H1 (cell line): ENCODE measurements around the gene FBXO34. TPM values are rescaled to one million over a fixed set of nuclear protein-coding genes. Genes with fewer than 3 reads are reported as not detected.

Source experiments
- CTCF ChIA-PET: fragments of 300-600 bp; sonication (Branson Sonifier 250); formaldehyde crosslinking; loops from one replicate; lab custom pipeline; 2021; ENCODE audit not compliant: partially characterized antibody; lab: Charles Lee
- POLR2A ChIA-PET: fragments of 300-600 bp; sonication (Branson Sonifier 250); formaldehyde crosslinking; loops from one replicate; lab custom pipeline; 2021; ENCODE audit warnings: inconsistent platforms; ENCODE audit not compliant: partially characterized antibody; lab: Charles Lee
- DNase-seq, 2 experiments: peaks; one replicate each; pipeline versions ENCODE4 v3.0.0 to v3.0.0-alpha.2; 2010 to 2022; ENCODE audit warnings: low spot score in 2 of 2, low read depth in 1 of 2, mixed read lengths in 1 of 2
- FAIRE-seq: peaks from 2 replicates; lab custom pipeline; 2011; peaks lifted over from hg19 to GRCh38; lab: Jason Lieb, UNC
- H2AFZ ChIP-seq: 2 replicates; pipeline ENCODE4 v1.8.1; 2012; ENCODE audit warnings: low read length, inconsistent platforms
- H2AK5ac ChIP-seq: 2 replicates; pipeline ENCODE4 v1.6.1; 2013; ENCODE audit warnings: low read depth, low read length
- H2BK120ac ChIP-seq: replicated peaks from 2 replicates; pipeline ENCODE3; 2013; ENCODE audit warnings: low read depth, low read length, inconsistent platforms
- H2BK12ac ChIP-seq: 2 replicates; pipeline ENCODE4 v1.6.1; 2013; ENCODE audit warnings: low read depth, low read length
- H2BK15ac ChIP-seq: 2 replicates; pipeline ENCODE4 v1.6.1; 2013; ENCODE audit warnings: low read length
- H2BK20ac ChIP-seq: 2 replicates; pipeline ENCODE4 v1.6.1; 2013; ENCODE audit warnings: low read length
- H2BK5ac ChIP-seq: 2 replicates; pipeline ENCODE4 v1.6.1; 2013; ENCODE audit warnings: low read depth, low read length
- H3K14ac ChIP-seq: 2 replicates; pipeline ENCODE4 v1.6.1; 2013; ENCODE audit warnings: inconsistent platforms; ENCODE audit not compliant: insufficient read length
- H3K18ac ChIP-seq: 2 replicates; pipeline ENCODE4 v1.6.1; 2013; ENCODE audit warnings: low read length; ENCODE audit errors: extremely low read depth
- H3K23ac ChIP-seq: 2 replicates; pipeline ENCODE4 v1.6.1; 2013; ENCODE audit warnings: inconsistent platforms; ENCODE audit not compliant: insufficient read length
- H3K23me2 ChIP-seq: 2 replicates; pipeline ENCODE4 v1.6.1; 2013; ENCODE audit warnings: low read depth, low read length
- H3K27ac ChIP-seq: 2 replicates; pipeline ENCODE4 v1.6.1; 2011; ENCODE audit warnings: low read depth, low read length, inconsistent platforms
- H3K27me3 ChIP-seq, 4 experiments: replicated peaks in 1 of 4; 1 replicate in 1 of 4; 2 replicates in 3 of 4; pipeline versions ENCODE4 v1.6.1 to v1.8.1; 2011 to 2013; ENCODE audit warnings: low read length in 3 of 4, mild to moderate bottlenecking in 3 of 4, inconsistent platforms in 2 of 4, mixed read lengths in 2 of 4, moderate library complexity in 1 of 4; ENCODE audit not compliant: control insufficient read depth in 3 of 4, insufficient read depth in 3 of 4; ENCODE audit errors: extremely low read depth in 1 of 4
- H3K36me3 ChIP-seq, 4 experiments: 2 replicates each; pipeline versions ENCODE4 v1.6.1 to v1.8.1; 2011 to 2013; ENCODE audit warnings: mild to moderate bottlenecking in 4 of 4, low read length in 3 of 4, moderate library complexity in 2 of 4, control low read depth in 1 of 4, inconsistent platforms in 1 of 4; ENCODE audit not compliant: insufficient read depth in 4 of 4, control insufficient read depth in 2 of 4
- H3K4ac ChIP-seq: replicated peaks from 2 replicates; pipeline ENCODE3; 2013; ENCODE audit warnings: low read length, low read depth, mixed read lengths, inconsistent platforms; ENCODE audit not compliant: insufficient read length
- H3K4me1 ChIP-seq, 4 experiments: replicated peaks in 1 of 4; 1 replicate in 1 of 4; 2 replicates in 3 of 4; pipeline versions ENCODE4 v1.6.1 to v1.8.1; 2011 to 2013; ENCODE audit warnings: low read length in 3 of 4, inconsistent platforms in 2 of 4, mixed read lengths in 1 of 4; ENCODE audit not compliant: insufficient read depth in 4 of 4, control insufficient read depth in 3 of 4
- H3K4me2 ChIP-seq, 2 experiments: 2 replicates each; pipeline versions ENCODE4 v1.6.1 to v1.8.1; 2011 to 2013; ENCODE audit warnings: low read depth in 2 of 2, low read length in 2 of 2, control low read depth in 1 of 2, inconsistent platforms in 1 of 2, mild to moderate bottlenecking in 1 of 2; ENCODE audit not compliant: insufficient read depth in 1 of 2
- H3K4me3 ChIP-seq, 4 experiments: fragments of 200-600, 300-600 bp in 1 of 4; sonication (generic), shearing (Covaris generic), sonication (Bioruptor Twin) in 1 of 4; 2 replicates each; pipeline versions ENCODE4 v1.5.1 to v1.8.1; 2011 to 2016; ENCODE audit warnings: low read length in 4 of 4, low read depth in 3 of 4, control low read depth in 2 of 4, inconsistent platforms in 2 of 4, mild to moderate bottlenecking in 2 of 4, mixed read lengths in 1 of 4, moderate library complexity in 1 of 4; ENCODE audit not compliant: insufficient read depth in 2 of 4; ENCODE audit errors: extremely low read depth in 1 of 4
- H3K56ac ChIP-seq: replicated peaks from 2 replicates; pipeline ENCODE3; 2013; ENCODE audit warnings: low read depth, mild to moderate bottlenecking, mixed read lengths, low read length, inconsistent platforms; ENCODE audit not compliant: insufficient read length
- H3K79me1 ChIP-seq: 2 replicates; pipeline ENCODE4 v1.6.1; 2013; ENCODE audit warnings: low read depth, low read length, control low read depth
- H3K79me2 ChIP-seq, 2 experiments: 2 replicates each; pipeline versions ENCODE4 v1.6.1 to v1.8.1; 2012 to 2013; ENCODE audit warnings: low read length in 2 of 2, mild to moderate bottlenecking in 2 of 2, inconsistent platforms in 1 of 2; ENCODE audit not compliant: insufficient read depth in 2 of 2, control insufficient read depth in 1 of 2
- H3K9ac ChIP-seq, 4 experiments: replicated peaks in 1 of 4; 1 replicate in 1 of 4; 2 replicates in 3 of 4; pipeline versions ENCODE4 v1.6.1 to v1.8.1; 2011 to 2013; ENCODE audit warnings: low read depth in 3 of 4, low read length in 3 of 4, control low read depth in 2 of 4, mild to moderate bottlenecking in 2 of 4, moderate library complexity in 2 of 4, inconsistent platforms in 1 of 4; ENCODE audit errors: extremely low read depth in 1 of 4
- H3K9me3 ChIP-seq, 2 experiments: 2 replicates each; pipeline versions ENCODE4 v1.6.1 to v1.8.1; 2012 to 2013; ENCODE audit warnings: mild to moderate bottlenecking in 2 of 2, moderate library complexity in 2 of 2, control low read depth in 1 of 2, inconsistent platforms in 1 of 2, low read depth in 1 of 2, low read length in 1 of 2, mixed read lengths in 1 of 2; ENCODE audit not compliant: insufficient read depth in 2 of 2
- H4K20me1 ChIP-seq, 2 experiments: replicated peaks in 1 of 2; 2 replicates each; pipeline versions ENCODE3 to v1.8.1; 2011 to 2013; ENCODE audit warnings: inconsistent platforms in 2 of 2, low read length in 2 of 2, mild to moderate bottlenecking in 1 of 2; ENCODE audit not compliant: insufficient read depth in 2 of 2, control insufficient read depth in 1 of 2
- H4K5ac ChIP-seq: 2 replicates; pipeline ENCODE4 v1.6.1; 2013; ENCODE audit warnings: low read length, low read depth, mixed read lengths, inconsistent platforms; ENCODE audit not compliant: insufficient read length
- H4K8ac ChIP-seq: 2 replicates; pipeline ENCODE4 v1.8.0; 2013; ENCODE audit warnings: mild to moderate bottlenecking, moderate library complexity, low read length, inconsistent platforms; ENCODE audit not compliant: insufficient read depth; ENCODE audit errors: extremely low read depth
- H4K91ac ChIP-seq: replicated peaks from 2 replicates; pipeline ENCODE3; 2013; ENCODE audit warnings: low read length, mixed read lengths, inconsistent platforms; ENCODE audit not compliant: insufficient read length
- ASH2L ChIP-seq: fragments of 200-600, 300-600 bp; sonication (generic); IDR thresholded peaks from one replicate; pipeline ENCODE4 v1.7.1; 2017; ENCODE audit warnings: low read length
- CBX5 ChIP-seq: fragments of 300-800, 300-1000 bp; sonication (generic); IDR thresholded peaks from 2 replicates; pipeline ENCODE4 v1.7.1; 2016; ENCODE audit warnings: antibody characterized with exemption, low read length, low read depth
- CBX8 ChIP-seq: fragments of 300-800, 300-1000 bp; sonication (generic); IDR thresholded peaks from 2 replicates; pipeline ENCODE4 v1.7.1; 2016; ENCODE audit warnings: low read depth, low read length, borderline replicate concordance
- CTCF ChIP-seq, 3 experiments: IDR thresholded peaks; 1 replicate in 2 of 3; 2 replicates in 1 of 3; pipeline versions ENCODE4 v1.5.1 to v1.6.1; 2011; ENCODE audit warnings: low read length in 3 of 3, mild to moderate bottlenecking in 3 of 3, inconsistent platforms in 2 of 3, low read depth in 1 of 3, moderate library complexity in 1 of 3; ENCODE audit not compliant: insufficient read depth in 1 of 3; ENCODE audit errors: control extremely low read depth in 1 of 3
- EZH2 ChIP-seq: fragments of 200-600 bp; sonication (generic); IDR thresholded peaks from 2 replicates; pipeline ENCODE4 v1.7.1; 2012; ENCODE audit warnings: low read depth, mild to moderate bottlenecking, moderate library complexity, low read length, inconsistent platforms; ENCODE audit not compliant: severe bottlenecking
- JUND ChIP-seq: IDR thresholded peaks from 2 replicates; pipeline ENCODE4 v1.6.1; 2011; ENCODE audit warnings: mild to moderate bottlenecking, improper control_type of control experiment, low read length
- KDM5A ChIP-seq: fragments of 200-600 bp; IDR thresholded peaks from 2 replicates; pipeline ENCODE4 v1.7.1; 2012; ENCODE audit warnings: mild to moderate bottlenecking, low read length, inconsistent platforms, mixed read lengths
- NANOG ChIP-seq: IDR thresholded peaks from 2 replicates; pipeline ENCODE4 v1.6.1; 2011; ENCODE audit warnings: low read length, low read depth, mild to moderate bottlenecking, inconsistent platforms; ENCODE audit not compliant: insufficient read depth, poor library complexity, severe bottlenecking
- RAD21 ChIP-seq, 2 experiments: IDR thresholded peaks in 1 of 2; conservative IDR thresholded peaks in 1 of 2; 2 replicates each; pipeline ENCODE4 v1.6.1; 2011; ENCODE audit warnings: low read depth in 2 of 2, low read length in 2 of 2, improper control_type of control experiment in 1 of 2, inconsistent platforms in 1 of 2, mild to moderate bottlenecking in 1 of 2, moderate library complexity in 1 of 2
- TAF1 ChIP-seq: IDR thresholded peaks from 2 replicates; pipeline ENCODE4 v1.6.1; 2011; ENCODE audit warnings: mild to moderate bottlenecking, low read depth, low read length
- TAF7 ChIP-seq: optimal IDR thresholded peaks from 2 replicates; pipeline ENCODE3; 2011; ENCODE audit warnings: low read depth, mild to moderate bottlenecking, inconsistent platforms, low read length, moderate library complexity, borderline replicate concordance
- WGBS, 2 experiments: shearing (Covaris generic) in 1 of 2; methylation state at CpG; one replicate each; pipeline versions ENCODE4 v1.1.6 to v1.1.7; 2013 to 2015; ENCODE audit warnings: low lambda C conversion rate in 2 of 2, mixed read lengths in 2 of 2, inconsistent platforms in 1 of 2, low coverage in 1 of 2, missing lambda C conversion rate in 1 of 2; ENCODE audit not compliant: insufficient replicate concordance in 2 of 2, insufficient coverage in 1 of 2, insufficient read length in 1 of 2; ENCODE audit errors: extremely low coverage in 1 of 2, missing lambda C conversion rate in 1 of 2; 5-methylcytosine and 5-hydroxymethylcytosine counted together
- polyA plus RNA-seq, 7 experiments: library from polyadenylated mRNA; depleted of rRNA in 3 of 7; stranded (reverse) in 5 of 7; unstranded in 2 of 7; fragments of >200 nt in 5 of 7; fragments of 200-250 nt in 2 of 7; gene quantifications; 1 replicate in 5 of 7; 2 replicates in 1 of 7; 4 replicates in 1 of 7; pipeline versions ENCODE4 v1.2.1 to v1.2.3, GENCODE V29; 2011 to 2013; ENCODE audit warnings: missing spikeins in 2 of 7, mixed read lengths in 2 of 7
- total RNA-seq: library from RNA; stranded (reverse); fragmentation: NEBNext Ultra II Directional; extraction: Animal tissue kit (Norgen Biotek cat#: 25700); gene quantifications from 2 replicates; pipeline ENCODE4 v1.2.1, GENCODE V29; 2021

FBXO34 gene
- total and polyA plus RNA-seq, 2 of the 8 experiments (the other 6 are each of a cell fraction or from before 2014, with no cell fraction given), result 7.0 to 14.4 TPM

DNA sequence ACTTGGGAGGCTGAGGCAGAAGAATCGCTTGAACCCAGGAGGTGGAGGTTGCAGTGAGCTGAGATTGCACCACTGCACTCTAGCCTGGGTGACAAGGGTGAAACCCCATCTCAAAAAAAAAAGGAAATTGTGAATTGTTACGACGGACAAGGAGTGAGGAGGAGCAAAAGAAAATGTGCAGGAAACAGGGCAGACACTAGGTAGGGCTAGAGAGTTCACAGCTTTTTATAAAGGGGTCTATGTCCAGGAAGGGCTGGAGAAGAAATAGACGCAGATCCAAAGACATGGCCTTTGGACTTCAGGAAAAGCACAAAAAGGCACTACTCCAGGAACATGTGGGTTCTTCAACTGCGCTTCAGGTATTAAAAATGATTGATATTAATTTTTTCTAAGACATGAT lies 106.0 kb downstream of the FBXO34 start:
- no peak overlapping the region for H2AK5ac ChIP-seq
- H3K4ac ChIP-seq, result no peak overlapping the region
- H4K8ac ChIP-seq, result no peak overlapping the region
- no peaks in the 10 kb centered on the region for H3K9me3 ChIP-seq
- H3K4me2 ChIP-seq, result no peak overlapping the region
- DNase-seq (no peak), FAIRE-seq (no peak)
- no peak overlapping the region for H4K91ac ChIP-seq
- H3K23ac ChIP-seq, result no peak overlapping the region
- H3K79me1 ChIP-seq, result no peaks in the 10 kb centered on the region
- H2BK12ac ChIP-seq, result no peak overlapping the region
- H3K9ac ChIP-seq, result no peak overlapping the region
- H3K18ac ChIP-seq, result no peak overlapping the region
- ChIA-PET CTCF (interaction anchor here (0.6 to 2.2 kb wide), 11 partner anchors 10 to 1525 kb away, joined by 3 to 14 read pairs (median 3); no protein-coding TSS in a partner anchor), POLR2A (interaction anchor here (1.5 kb wide), 1 partner anchor 15 kb away, joined by 3 read pairs; no protein-coding TSS in a partner anchor)
- no peaks in the 10 kb centered on the region for H3K23me2 ChIP-seq
- WGBS, 2 experiments, result 83% methylated on average over 5 of the region's 5 CpGs; no CpG with 5 or more reads in 1 of the 2 experiments
- no peaks in the 10 kb centered on the region for H3K27me3 ChIP-seq
- no peaks in the 10 kb centered on the region for H3K4me1 ChIP-seq
- H2BK20ac ChIP-seq, result no peak overlapping the region
- H3K79me2 ChIP-seq, result no peaks in the 10 kb centered on the region
- H3K14ac ChIP-seq, result no peak overlapping the region
- peaks cover 0 to 1% of the 10 kb centered on the region in 2 experiments for H4K20me1 ChIP-seq
- H3K4me3 ChIP-seq, result no peak overlapping the region
- H4K5ac ChIP-seq, result no peak overlapping the region
- H2BK120ac ChIP-seq, result no peak overlapping the region
- no peak overlapping the region for H2AFZ ChIP-seq
- H3K36me3 ChIP-seq, result peaks cover 7 to 34% (median 27%) of the 10 kb centered on the region in 4 experiments
- no peak overlapping the region for H2BK5ac ChIP-seq
- H3K27ac ChIP-seq, result no peak overlapping the region
- H2BK15ac ChIP-seq, result no peak overlapping the region
- no peak overlapping the region for H3K56ac ChIP-seq
- TF ChIP-seq TAF7 (no peak), TAF1 (no peak), CBX8 (no peak), EZH2 (no peak), RAD21 (IDR thresholded peaks at IDR 0.05 in 1 of 2, conservative IDR thresholded peaks at IDR 0.05 in 1 of 2; ENCODE audit: low read depth in 2 of 2, low read length in 2 of 2) (peak; percentile 6 to 17; a peak in 1 of 4 replicates), CTCF (IDR thresholded peaks at IDR 0.05; ENCODE audit: control extremely low read depth in 1 of 3, insufficient read depth in 1 of 3, low read depth in 1 of 3, low read length in 3 of 3) (peak in 2 of 3 experiments; percentile 8 to 40; a peak in 2 of 4 replicates), NANOG (no peak), JUND (no peak), ASH2L (no peak), CBX5 (no peak), KDM5A (no peak)
